Glomerular visceral epithelial cell (primary cell): ENCODE data around the gene GATA5.
A peak's percentile ranks its signal among the peaks of the same experiment; 100 is the strongest.
"Not testable (repeated sequence)": the region's sequence is repeated elsewhere in the genome, so short reads cannot be mapped to it uniquely, and the experiment has no call there.

Source experiments
- DNase-seq: peaks from one replicate; pipeline ENCODE4 v3.0.0-alpha.2; 2016; ENCODE audit errors: extremely low spot score

Gene GATA5

DNA sequence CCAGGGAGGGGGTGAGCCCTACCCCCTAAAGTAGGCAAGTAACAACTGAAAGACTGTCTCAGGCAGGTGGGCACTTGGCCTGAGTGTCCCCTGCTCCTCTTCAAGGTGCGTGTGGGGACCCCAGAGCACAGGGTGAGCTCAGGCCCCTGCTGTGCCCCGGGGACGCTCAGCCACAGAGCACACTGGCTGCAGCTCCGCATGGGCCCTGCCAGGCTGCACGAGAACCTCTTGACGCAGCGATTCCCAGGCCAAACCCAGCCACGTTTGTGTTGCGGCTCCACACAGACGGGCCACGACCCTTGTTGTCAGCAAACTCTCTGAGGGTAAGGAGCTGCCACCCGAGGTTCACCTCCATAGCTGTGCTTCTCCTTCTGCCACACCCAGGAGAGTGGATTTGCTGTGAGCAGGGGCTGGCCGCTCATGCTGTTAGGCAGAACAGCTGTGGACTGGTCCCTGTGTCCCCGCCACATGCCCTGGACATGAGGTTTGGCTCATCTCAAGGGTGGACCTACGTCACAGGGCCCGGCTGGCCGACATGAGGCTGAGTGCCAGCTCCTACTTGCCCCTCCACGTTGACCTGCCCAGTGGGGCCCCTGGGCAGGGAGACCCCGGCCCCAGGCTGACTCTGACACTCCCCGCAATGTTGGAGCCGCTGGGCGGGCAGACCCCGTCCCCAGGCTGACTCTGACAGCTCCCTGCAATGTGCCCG is 29.7 kb upstream of the GATA5 start:
- no peak for DNase-seq

GRCh38 chr20:62504323-62504722 is 28.5 kb upstream of the GATA5 start:
- no peak for DNase-seq

DNA sequence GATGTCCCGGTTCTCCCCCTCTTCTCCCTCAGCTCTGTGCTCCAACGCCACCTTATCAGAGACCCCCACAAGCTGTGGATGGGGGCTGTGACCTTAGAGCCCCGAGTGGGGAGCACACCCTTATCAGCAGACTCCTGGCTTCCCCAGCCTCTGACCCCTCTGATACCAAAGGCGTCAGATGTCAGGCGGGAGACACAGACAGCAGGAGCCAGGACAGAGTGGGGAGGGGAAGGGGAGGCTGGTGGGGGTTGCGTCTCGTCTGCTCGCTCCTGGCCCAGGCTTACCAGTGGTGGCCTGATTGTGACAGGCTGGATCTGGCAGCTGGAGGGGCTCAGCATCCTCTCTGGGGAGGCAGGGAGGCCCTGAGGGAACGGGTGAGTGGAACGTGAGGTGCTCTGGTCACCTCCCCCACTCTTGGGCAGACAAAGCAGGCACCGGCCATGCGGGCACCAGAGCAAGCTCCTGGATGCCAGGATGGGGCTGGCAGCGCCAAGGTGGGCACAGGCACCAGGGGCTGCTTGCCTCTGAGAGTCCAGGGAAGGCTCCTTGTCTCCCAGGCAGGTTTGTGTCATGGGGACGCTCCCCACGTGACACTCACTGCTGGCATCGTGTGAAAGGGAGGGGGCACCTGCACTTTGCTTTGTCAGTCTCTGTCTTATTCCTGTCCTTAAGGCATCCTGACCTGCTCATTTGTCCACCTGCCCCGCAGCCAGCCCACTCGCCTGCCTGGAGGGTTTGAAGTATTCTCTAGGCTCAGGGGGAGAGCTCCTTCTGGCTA is 27.8 kb upstream of the GATA5 start:
- no peak for DNase-seq

DNA sequence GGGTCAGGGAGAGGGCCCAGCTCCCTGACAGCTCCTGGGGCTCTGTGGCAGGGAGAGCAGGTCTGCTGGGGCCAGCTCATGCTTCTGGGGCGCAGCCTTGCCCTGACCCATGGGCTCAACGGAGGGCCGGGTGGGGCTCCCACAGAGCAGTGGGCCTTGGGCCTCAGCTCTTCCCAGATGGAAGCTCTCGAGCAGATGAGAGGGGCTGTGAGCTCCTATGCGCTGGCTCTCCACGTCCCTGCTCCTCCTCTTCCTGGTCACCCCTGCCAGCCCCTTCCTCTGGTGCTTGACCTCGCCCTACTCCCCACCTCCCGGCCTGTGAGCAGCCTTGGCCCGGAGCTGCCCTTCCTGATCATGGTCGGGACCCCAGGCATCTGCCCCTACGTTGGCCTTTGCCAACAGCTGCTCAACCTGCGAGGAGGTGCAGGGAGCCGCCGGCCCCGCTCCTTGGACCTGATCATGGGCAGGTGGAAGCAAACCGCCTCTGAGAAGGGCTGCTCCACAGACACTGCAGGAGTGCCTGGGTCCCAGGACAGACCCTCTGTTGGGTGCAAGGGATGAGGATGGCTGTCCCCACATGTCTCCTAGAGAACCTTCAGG is 26.8 kb upstream of the GATA5 start:
- no peak for DNase-seq

DNA sequence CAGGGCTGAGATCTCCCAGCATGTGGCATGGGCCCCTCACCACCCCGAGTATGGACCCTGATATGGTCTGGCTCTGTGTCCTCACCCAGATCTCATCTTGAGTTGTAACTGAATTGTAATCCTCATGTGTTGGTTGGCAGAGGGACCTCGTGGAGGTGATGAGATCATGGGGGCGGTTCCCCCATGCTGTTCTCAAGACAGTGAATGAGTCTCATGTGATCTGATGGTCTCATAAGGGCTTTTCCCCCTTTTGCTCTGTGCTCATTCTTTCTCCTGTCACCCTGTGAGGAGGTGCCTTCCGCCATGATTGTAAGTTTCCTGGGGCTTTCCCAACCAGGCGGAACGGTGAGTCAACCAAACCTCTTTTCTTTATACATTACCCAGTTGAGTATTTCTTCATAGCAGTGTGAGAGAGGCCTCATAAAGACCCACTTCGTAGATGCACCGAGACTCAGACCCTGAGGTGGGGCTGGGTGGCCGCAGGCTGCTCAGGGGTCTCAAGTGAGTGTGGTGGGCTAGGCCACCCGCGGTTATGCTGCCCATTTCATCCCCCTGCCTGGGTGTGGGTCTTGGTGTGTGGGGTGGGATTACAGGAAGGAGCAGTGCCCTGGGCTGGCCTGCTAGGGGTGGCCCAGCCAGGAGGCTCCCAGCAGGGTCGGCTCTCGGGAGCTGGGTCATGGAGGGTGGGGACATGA is 26.2 kb upstream of the GATA5 start:
- DNase-seq: peak; percentile 99

- DNase-seq: peak; percentile 75
Measured at GRCh38 chr20:62500237-62500864, 24.6 kb upstream of the GATA5 start.

GRCh38 chr20:62499758-62500236 is 24.0 kb upstream of the GATA5 start:
- no peak for DNase-seq

DNA sequence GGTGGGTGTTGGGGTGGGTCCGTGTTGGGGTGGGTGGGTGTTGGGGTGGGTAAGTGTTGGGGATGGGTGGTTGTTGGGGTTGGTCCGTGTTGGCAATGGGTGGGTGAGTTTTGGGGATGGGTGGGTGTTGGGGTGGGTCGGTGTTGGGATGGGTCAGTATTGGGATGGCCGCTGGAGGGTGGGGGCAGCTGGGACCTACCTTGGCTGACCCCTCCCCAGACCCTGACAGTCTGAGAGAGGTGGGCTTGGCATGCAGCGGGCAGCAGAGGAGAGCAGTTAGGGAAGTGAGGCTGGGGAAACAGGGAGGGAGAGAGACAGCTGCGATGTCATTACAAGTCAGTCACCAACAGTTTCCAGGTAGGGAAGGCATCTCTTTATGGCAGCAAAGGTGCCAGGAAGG is 23.1 kb upstream of the GATA5 start:
- no peak for DNase-seq

- no peak for DNase-seq
Measured at GRCh38 chr20:62496568-62497218, 20.9 kb upstream of the GATA5 start.

DNA sequence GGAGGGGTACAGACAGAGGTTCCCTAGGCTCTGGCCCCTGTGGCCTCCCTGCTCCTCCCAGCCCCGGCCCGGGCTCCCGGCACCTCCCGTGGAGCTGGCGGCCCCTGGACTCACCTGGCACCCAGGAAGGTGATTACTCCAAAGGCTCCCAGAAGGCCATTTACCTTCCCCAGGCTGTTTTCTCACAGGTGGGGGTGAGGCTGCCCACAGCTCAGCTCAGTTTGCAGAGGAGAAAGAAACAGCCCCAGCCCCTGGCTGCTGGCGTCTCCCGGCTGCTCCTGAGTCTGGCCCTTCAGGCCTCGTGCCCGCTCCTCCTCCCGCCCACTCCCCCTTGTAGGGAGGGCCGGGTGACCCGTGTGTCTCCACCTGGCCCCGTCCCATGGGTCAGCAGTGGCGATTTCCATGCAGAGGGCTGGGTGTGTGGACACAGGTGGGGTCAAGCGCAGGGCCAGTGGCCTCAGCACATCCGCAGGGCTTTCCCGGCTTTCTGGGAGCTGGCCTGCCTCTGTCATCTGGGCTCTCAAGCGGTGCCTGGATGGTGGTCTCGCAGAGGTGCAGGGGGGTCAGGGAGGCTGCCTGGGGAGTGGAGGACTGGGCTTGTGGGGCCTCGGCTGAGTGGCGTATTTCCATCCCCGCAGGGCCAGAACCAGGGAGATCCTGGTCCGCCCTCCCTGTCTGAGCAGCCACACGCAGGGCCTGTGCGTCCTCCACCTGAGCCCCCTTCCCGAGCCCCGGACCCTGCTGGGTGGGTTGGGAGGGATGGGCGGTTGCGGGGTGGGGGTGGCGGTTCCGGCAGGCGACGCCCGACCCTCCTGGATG is 20.2 kb upstream of the GATA5 start:
- no peak for DNase-seq

GRCh38 chr20:62494980-62495748 is 19.4 kb upstream of the GATA5 start:
- DNase-seq: no peak

DNA sequence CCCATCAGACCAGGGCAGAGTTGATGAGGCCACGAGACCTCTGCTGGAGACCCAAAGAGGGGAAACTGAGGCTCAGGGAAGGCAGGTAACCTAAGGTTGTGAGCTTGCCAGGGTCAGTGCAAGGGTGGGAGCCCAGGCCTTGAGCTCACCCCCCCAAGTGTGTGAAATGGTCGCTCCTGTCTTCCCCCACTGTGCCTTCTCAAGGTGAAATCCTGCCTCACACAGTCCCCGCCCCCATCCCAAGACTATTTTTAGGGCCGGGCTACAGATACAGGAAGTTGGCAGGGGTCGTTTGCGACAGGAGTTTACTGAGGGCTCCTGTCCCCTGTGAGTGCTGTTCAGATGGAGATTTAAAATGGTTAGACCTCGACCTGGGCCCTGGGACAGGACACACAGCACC is 18.7 kb upstream of the GATA5 start:
- DNase-seq: no peak

- DNase-seq: no peak
Measured at GRCh38 chr20:62493886-62494285, 18.1 kb upstream of the GATA5 start.

GRCh38 chr20:62493253-62493885 is 17.6 kb upstream of the GATA5 start:
- DNase-seq: no peak

DNA sequence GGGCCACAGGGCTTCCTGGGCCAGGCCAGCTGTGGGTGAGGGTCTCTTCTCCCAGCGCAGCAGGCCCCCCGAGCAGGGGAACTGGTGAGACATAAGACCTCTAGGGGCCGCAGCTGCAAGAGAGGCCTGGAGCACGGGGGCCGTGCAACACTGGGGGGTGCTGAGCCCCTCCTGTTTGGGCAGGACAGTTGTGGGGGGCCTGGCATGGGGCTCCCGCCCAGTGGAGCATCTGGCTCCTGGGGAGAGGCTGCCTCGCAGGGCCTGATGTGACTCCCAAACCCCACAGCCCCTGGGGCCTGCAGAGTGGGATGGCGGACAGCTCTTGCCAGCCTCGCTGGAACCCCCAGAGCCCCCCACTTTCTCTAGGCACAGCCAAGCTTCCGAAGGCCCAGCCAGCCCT is 16.9 kb upstream of the GATA5 start:
- no peak for DNase-seq

- not testable (repeated sequence) for DNase-seq
Measured at GRCh38 chr20:62490783-62491182, 15.0 kb upstream of the GATA5 start.

DNA sequence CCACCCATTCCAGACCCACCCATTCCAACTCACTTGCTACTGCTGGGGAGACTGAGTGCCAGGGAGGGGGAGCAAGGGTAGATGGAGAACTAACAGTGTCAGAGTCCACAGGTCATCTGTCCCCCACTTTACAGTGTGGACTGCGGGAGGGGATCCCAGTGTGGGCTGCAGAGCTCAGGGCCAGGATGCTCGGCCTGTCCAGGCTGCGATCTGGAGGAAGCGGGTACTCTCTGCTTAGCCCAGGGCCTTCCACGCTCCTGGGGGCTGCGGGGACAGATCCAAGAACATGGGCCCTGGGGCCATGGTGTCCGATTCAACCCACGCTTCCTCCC is 14.1 kb upstream of the GATA5 start:
- no peak for DNase-seq

DNA sequence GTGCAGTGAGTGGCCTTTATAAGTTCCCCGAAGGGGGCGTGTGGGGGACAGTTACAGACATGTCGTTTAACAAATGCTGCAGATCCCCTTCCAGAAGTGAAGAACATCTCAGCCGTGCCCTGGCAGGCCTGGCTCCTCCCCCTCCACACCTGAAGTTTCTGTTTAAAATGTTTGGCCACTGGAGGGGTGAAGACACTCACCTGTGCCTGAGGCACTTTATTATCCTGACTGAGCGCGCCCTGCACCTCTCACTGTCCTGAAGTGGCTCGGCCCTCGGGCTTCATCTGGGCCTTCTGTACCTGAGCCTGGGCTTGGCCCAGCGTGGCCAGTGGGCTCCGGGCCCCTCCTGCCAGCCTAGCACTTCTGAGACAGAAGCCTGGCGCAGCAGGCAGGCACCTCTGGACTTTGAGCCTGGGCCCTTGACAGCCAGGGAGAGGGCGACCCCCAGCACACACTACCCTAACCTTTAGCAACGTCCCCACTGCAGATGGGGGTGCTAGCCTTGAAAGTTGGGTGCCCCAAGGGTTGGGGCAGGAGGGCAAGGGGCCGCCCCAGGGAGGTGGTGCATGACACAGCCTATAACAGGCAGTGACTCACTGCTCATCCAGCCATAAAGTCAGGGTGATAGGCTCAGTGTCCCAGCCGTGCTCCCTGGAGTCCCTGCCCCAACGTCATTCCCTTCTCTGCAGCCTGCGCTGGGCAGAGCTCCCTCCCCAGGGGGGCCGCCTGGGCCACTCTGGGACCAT is 13.6 kb upstream of the GATA5 start:
- peak; percentile 76 for DNase-seq

DNA sequence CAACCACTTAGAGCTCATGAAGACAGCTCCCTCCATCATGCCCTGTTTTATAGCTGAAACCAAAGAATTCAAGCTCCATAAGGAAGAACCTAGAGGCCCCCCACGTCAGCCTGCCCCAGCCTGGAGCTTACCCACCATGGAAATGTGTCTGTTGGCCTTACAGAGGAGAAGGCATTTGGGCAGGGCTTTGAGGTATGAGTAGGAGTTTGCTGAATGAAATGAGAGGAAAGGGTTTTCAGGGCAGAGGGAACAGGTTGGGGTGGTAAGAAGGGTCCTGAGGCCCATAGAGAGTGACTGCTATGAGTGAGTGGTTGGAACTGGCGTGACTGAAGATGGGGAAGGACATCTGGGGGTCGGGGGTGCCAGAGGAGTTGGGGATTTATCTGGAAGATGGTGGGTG is 12.7 kb upstream of the GATA5 start:
- DNase-seq: no peak
